Measurements from ENCODE around the gene ELP1. TPM values are rescaled to one million over a fixed set of nuclear protein-coding genes. Genes with fewer than 3 reads are reported as not detected.
A peak's percentile ranks its signal among the peaks of the same experiment; 100 is the strongest.
"Not testable (repeated sequence)": the region's sequence is repeated elsewhere in the genome, so short reads cannot be mapped to it uniquely, and the experiment has no call there.

Gene ELP1
- total and polyA plus RNA-seq, 2 donors from 2014 or later, result 12.9 to 25.2 TPM

DNA sequence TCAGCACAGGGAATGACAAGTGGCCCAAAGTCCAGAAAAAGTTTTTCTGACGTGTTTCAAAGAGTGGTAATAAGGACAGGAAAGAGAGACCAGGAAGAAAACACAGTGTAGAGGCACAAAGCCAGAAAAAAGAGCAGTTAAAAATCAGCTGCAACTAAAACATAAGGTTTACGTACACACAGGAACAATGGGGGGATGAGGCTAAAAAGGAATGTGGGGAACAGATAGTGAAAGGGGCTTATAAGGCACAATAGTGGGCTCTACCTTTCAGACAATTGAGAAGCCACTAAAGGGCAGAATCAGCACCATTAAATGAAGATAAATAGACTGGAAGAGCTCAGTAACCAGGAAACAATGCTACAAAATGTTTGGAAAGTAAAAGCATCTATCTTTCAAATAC lies 5.5 kb downstream of the ELP1 start:
- H3K36me3 ChIP-seq (ENCODE audit: control insufficient read depth in 2 of 3, insufficient read depth in 3 of 3, low read length in 3 of 3), result peaks cover 20 to 45% (median 34%) of the 10 kb centered on the region in 3 donors
- H3K27ac ChIP-seq (ENCODE audit: low read depth in 2 of 2, low read length in 2 of 2), result no peak overlapping the region
- FAIRE-seq (no peak), DNase-seq (no peak)
- peaks cover 4 to 8% (median 8%) of the 10 kb centered on the region in 3 donors for H3K4me1 ChIP-seq (ENCODE audit: control insufficient read depth in 2 of 3, insufficient read depth in 2 of 3, low read depth in 1 of 3, low read length in 3 of 3)
- no peaks in the 10 kb centered on the region for H3K27me3 ChIP-seq (ENCODE audit: control insufficient read depth, insufficient read depth, low read length)
- H3K9me3 ChIP-seq (ENCODE audit: control insufficient read depth in 2 of 3, insufficient read depth in 1 of 3, low read length in 3 of 3), result no peaks in the 10 kb centered on the region
- no peak overlapping the region for H3K9ac ChIP-seq (ENCODE audit: low read length in 3 of 3)
- TF ChIP-seq CTCF (IDR thresholded peaks at IDR 0.05; ENCODE audit: borderline replicate concordance, extremely low read depth, insufficient read depth), result no peak
- intact Hi-C loops (cut with DNase I), result no loop called here
- H3K4me3 ChIP-seq (ENCODE audit: low read length in 3 of 3), result no peak overlapping the region

DNA sequence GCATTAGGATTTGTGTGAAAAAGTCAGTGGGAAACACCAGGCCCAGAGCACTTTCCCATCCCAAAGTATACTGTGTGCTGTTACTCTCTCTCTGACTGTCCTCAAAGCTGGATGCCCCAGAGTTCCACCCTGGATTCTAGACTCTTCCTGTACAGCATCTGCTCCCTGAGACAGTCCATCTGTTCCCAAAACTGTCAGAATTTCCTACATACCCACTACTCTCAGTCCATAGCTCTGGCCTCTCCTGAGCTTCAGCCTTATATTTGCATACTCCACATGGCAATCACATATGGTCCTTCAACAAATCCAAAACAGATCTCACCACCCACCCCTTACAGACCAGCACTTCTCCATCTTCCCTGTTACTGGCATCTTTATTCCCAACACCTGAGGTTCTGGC lies 9.5 kb downstream of the ELP1 start:
- Histone ChIP-seq H3K9ac (ENCODE audit: low read length in 3 of 3) (no peak overlapping the region), H3K27me3 (ENCODE audit: control insufficient read depth, insufficient read depth, low read length) (no peaks in the 10 kb centered on the region), H3K27ac (ENCODE audit: low read depth in 2 of 2, low read length in 2 of 2) (no peak overlapping the region), H3K4me3 (ENCODE audit: low read length in 3 of 3) (no peak overlapping the region), H3K36me3 (ENCODE audit: control insufficient read depth in 2 of 3, insufficient read depth in 3 of 3, low read length in 3 of 3) (peaks cover 23 to 57% (median 39%) of the 10 kb centered on the region in 3 donors), H3K4me1 (ENCODE audit: control insufficient read depth in 2 of 3, insufficient read depth in 2 of 3, low read depth in 1 of 3, low read length in 3 of 3) (no peaks in the 10 kb centered on the region), H3K9me3 (ENCODE audit: control insufficient read depth in 2 of 3, insufficient read depth in 1 of 3, low read length in 3 of 3) (no peaks in the 10 kb centered on the region)
- TF ChIP-seq CTCF (IDR thresholded peaks at IDR 0.05; ENCODE audit: borderline replicate concordance, extremely low read depth, insufficient read depth), result no peak
- FAIRE-seq (no peak), DNase-seq (peak in 2 of 5 donors; percentile 8 to 39)
- intact Hi-C loops (cut with DNase I), result no loop called here

- Histone ChIP-seq H3K36me3 (ENCODE audit: control insufficient read depth in 2 of 3, insufficient read depth in 3 of 3, low read length in 3 of 3) (peaks cover 10 to 44% (median 38%) of the 10 kb centered on the region in 3 donors), H3K27ac (ENCODE audit: low read depth in 2 of 2, low read length in 2 of 2) (no peak overlapping the region), H3K27me3 (ENCODE audit: control insufficient read depth, insufficient read depth, low read length) (no peaks in the 10 kb centered on the region), H3K9ac (ENCODE audit: low read length in 3 of 3) (no peak overlapping the region), H3K4me3 (ENCODE audit: low read length in 3 of 3) (no peak overlapping the region), H3K4me1 (ENCODE audit: control insufficient read depth in 2 of 3, insufficient read depth in 2 of 3, low read depth in 1 of 3, low read length in 3 of 3) (no peaks in the 10 kb centered on the region), H3K9me3 (ENCODE audit: control insufficient read depth in 2 of 3, insufficient read depth in 1 of 3, low read length in 3 of 3) (no peaks in the 10 kb centered on the region)
- no peak for TF ChIP-seq CTCF (IDR thresholded peaks at IDR 0.05; ENCODE audit: borderline replicate concordance, extremely low read depth, insufficient read depth)
- DNase-seq (no peak), FAIRE-seq (no peak)
- intact Hi-C loops (cut with DNase I), result no loop called here
Measured at GRCh38 chr9:108921200-108921599, 12.7 kb downstream of the ELP1 start.

DNA sequence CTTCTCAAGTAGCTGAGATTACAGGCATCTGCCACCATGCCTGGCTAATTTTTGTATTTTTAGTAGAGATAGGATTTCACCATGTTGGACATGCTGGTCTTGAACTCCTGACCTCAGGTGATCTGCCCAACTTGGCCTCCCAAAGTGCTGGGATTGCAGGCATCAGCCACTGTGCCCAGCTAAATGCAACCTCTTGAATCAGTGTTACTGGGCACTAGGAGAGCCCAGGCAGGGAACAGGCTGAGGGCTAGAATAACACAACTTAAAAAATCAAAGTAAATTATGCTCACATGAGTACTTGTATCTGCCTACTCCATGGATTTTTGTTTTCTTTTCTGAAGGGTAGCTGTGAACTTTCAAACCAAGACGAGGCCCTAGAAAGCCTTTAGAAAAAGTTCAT lies 13.5 kb downstream of the ELP1 start:
- H3K9ac ChIP-seq (ENCODE audit: low read length in 3 of 3); H3K4me3 ChIP-seq (ENCODE audit: low read length in 3 of 3); H3K4me1 ChIP-seq (ENCODE audit: control insufficient read depth in 2 of 3, insufficient read depth in 2 of 3, low read depth in 1 of 3, low read length in 3 of 3); DNase-seq; FAIRE-seq; H3K9me3 ChIP-seq (ENCODE audit: control insufficient read depth in 2 of 3, insufficient read depth in 1 of 3, low read length in 3 of 3); intact Hi-C loops (cut with DNase I); H3K27me3 ChIP-seq (ENCODE audit: control insufficient read depth, insufficient read depth, low read length); H3K27ac ChIP-seq (ENCODE audit: low read depth in 2 of 2, low read length in 2 of 2): not testable (repeated sequence)
- H3K36me3 ChIP-seq (ENCODE audit: control insufficient read depth in 2 of 3, insufficient read depth in 3 of 3, low read length in 3 of 3), result peaks cover 7 to 36% (median 36%) of the 10 kb centered on the region in 3 donors

All from kidney (tissue), 14 donors.